VCaP (cell line): ENCODE results near the gene MPPED1.
A peak's percentile ranks its signal among the peaks of the same experiment; 100 is the strongest.

Source experiments
- H3K27ac ChIP-seq: fragments of 450-650 bp; 2 replicates; pipeline ENCODE4 v1.5.1; 2017
- CTCF ChIP-seq: fragments of 450-650 bp; conservative IDR thresholded peaks from 2 replicates; pipeline ENCODE4 v1.5.1; 2017; ENCODE audit warnings: mild to moderate bottlenecking, moderate library complexity

The MPPED1 gene

GRCh38 chr22:43475549-43476076 is 63.8 kb downstream of the MPPED1 start:
- H3K27ac ChIP-seq = no peak overlapping the region
- no peak for TF ChIP-seq CTCF

- H3K27ac ChIP-seq = no peak overlapping the region
- peak; percentile 41 for TF ChIP-seq CTCF
Observed at GRCh38 chr22:43476341-43476740, 64.5 kb downstream of the MPPED1 start.

- TF ChIP-seq CTCF = no peak
- H3K27ac ChIP-seq = no peak overlapping the region
Observed at GRCh38 chr22:43476751-43477725, 65.2 kb downstream of the MPPED1 start.

- H3K27ac ChIP-seq = no peak overlapping the region
- TF ChIP-seq CTCF = no peak
Observed at GRCh38 chr22:43477966-43478365, 66.2 kb downstream of the MPPED1 start.

- H3K27ac ChIP-seq = no peak overlapping the region
- no peak for TF ChIP-seq CTCF
Observed at GRCh38 chr22:43478621-43479300, 66.9 kb downstream of the MPPED1 start.

- H3K27ac ChIP-seq = no peak overlapping the region
- TF ChIP-seq CTCF = no peak
Observed at GRCh38 chr22:43479301-43479950, 67.6 kb downstream of the MPPED1 start.

GRCh38 chr22:43479962-43480361 is 68.1 kb downstream of the MPPED1 start:
- no peak overlapping the region for H3K27ac ChIP-seq
- no peak for TF ChIP-seq CTCF
